Tibial nerve (tissue), 3 donors: ENCODE results near the gene ENOX1.

Experiments used
- CTCF ChIP-seq, 5 experiments: fragments of 200-600 bp in 3 of 5; fragments of 450-650 bp in 2 of 5; sonication (generic) in 3 of 5; IDR thresholded peaks; one replicate each; pipeline ENCODE4 v1.5.1; 2016 to 2019; ENCODE audit warnings: antibody characterized with exemption in 5 of 5, mild to moderate bottlenecking in 3 of 5, moderate library complexity in 2 of 5
- POLR2A ChIP-seq, 2 donors: fragments of 450-650 bp; IDR thresholded peaks; one replicate each; pipeline ENCODE4 v1.6.1; 2017; ENCODE audit warnings: antibody characterized with exemption in 2 of 2, mild to moderate bottlenecking in 2 of 2, moderate library complexity in 2 of 2

- TF ChIP-seq POLR2A (IDR thresholded peaks at IDR 0.05) = no peak
- no peak for TF ChIP-seq CTCF (IDR thresholded peaks at IDR 0.05)
Measured at GRCh38 chr13:43278127-43278526, 508.6 kb downstream of the ENOX1 start.
